Adrenal gland (tissue), 12 donors: ENCODE results near the gene LDLRAP1. TPM values are rescaled to one million over a fixed set of nuclear protein-coding genes. Genes with fewer than 3 reads are reported as not detected.

ENCODE experiments used
- DNase-seq, 7 donors: peaks; one replicate each; pipeline ENCODE4 v3.0.0-alpha.2; 2019 to 2020
- H3K27ac ChIP-seq, 5 donors: fragments of 200-600 bp; sonication (generic) in 4 of 5; 1 replicate in 3 of 5; 2 replicates in 2 of 5; pipeline versions ENCODE4 v1.5.1 to v1.8.0; 2016 to 2020; ENCODE audit warnings: mild to moderate bottlenecking in 1 of 5
- H3K27me3 ChIP-seq: fragments of 200-600 bp; 2 replicates; pipeline ENCODE4 v1.8.0; 2021
- H3K36me3 ChIP-seq, 2 donors: fragments of 200-600 bp; replicated peaks in 1 of 2; 1 replicate in 1 of 2; 2 replicates in 1 of 2; pipeline versions ENCODE4 v1.5.1 to v1.8.0; 2018 to 2022
- H3K4me1 ChIP-seq, 2 donors: fragments of 200-600 bp; replicated peaks in 1 of 2; 1 replicate in 1 of 2; 2 replicates in 1 of 2; pipeline versions ENCODE4 v1.5.1 to v1.8.0; 2018 to 2021
- H3K4me3 ChIP-seq, 4 donors: fragments of 200-600 bp; sonication (generic) in 3 of 4; one replicate each; pipeline ENCODE4 v1.5.1; 2016 to 2018
- H3K9me3 ChIP-seq, 3 donors: fragments of 200-600 bp; sonication (generic) in 1 of 3; replicated peaks in 1 of 3; 1 replicate in 2 of 3; 2 replicates in 1 of 3; pipeline versions ENCODE4 v1.5.1 to v1.8.0; 2016 to 2021
- CTCF ChIP-seq, 6 experiments: fragments of 450-650 bp in 4 of 6; fragments of 200-600 bp in 2 of 6; sonication (generic) in 1 of 6; IDR thresholded peaks; 1 replicate in 5 of 6; 2 replicates in 1 of 6; pipeline versions ENCODE4 v1.5.1 to v1.8.0; 2016 to 2021; ENCODE audit warnings: antibody characterized with exemption in 6 of 6, mild to moderate bottlenecking in 2 of 6, moderate library complexity in 1 of 6
- POLR2A ChIP-seq, 2 donors: fragments of 450-650 bp; IDR thresholded peaks; one replicate each; pipeline ENCODE4 v1.6.1; 2017; ENCODE audit warnings: antibody characterized with exemption in 2 of 2, mild to moderate bottlenecking in 2 of 2, moderate library complexity in 1 of 2
- WGBS, 4 donors: extraction: QIAGEN DNeasy Blood & Tissue Kit in 2 of 4; methylation state at CpG; one replicate each; pipeline versions ENCODE4 v1.1.5 to v1.1.7; 2013 to 2017; 5-methylcytosine and 5-hydroxymethylcytosine counted together
- intact Hi-C, 2 donors: fragments of 100-400 bp; cut with DNase I; formaldehyde crosslinking; loops; one replicate each; pipeline versions ENCODE4 v1.14.1 to v1.15.0; 2022 to 2023
- polyA plus RNA-seq, 3 donors: library from polyadenylated mRNA; stranded (reverse); fragments of 200-250 nt in 2 of 3; fragments of 350-450 nt in 1 of 3; fragmentation: Illumina TruSeq in 1 of 3; extraction: RNeasy Lipid Tissue Mini Kit (QIAGEN cat#74804) in 1 of 3; gene quantifications; one replicate each; pipeline ENCODE4 v1.2.3, GENCODE V29; 2013 to 2014
- total RNA-seq, 9 donors: library from RNA; depleted of rRNA in 4 of 9; stranded (reverse); fragments of >200 nt in 4 of 9; fragments of 120-200 nt in 1 of 9; fragmentation: NEBNext Ultra II Directional in 1 of 9; extraction: Animal tissue kit (Norgen Biotek cat#: 25700) in 1 of 9; gene quantifications; one replicate each; pipeline versions ENCODE4 v1.1.0 to v1.2.4, GENCODE V29; 2013 to 2023
- donor health status: healthy with polysubstance abuse.
- donor health status: Bipolar disorder and iron deficiency.
- donor health status: DM: yes; HTN: yes; CAD: no.
- donor health status: DM: no; HTN: no; CAD: no.
- donor health status: DM: no; HTN: no; CAD: no.
- donor health status: DM: yes; HTN: yes; CAD: no.

Gene LDLRAP1
- total and polyA plus RNA-seq, 12 donors = 6.8 to 39.1 (median 27.3) TPM

DNA sequence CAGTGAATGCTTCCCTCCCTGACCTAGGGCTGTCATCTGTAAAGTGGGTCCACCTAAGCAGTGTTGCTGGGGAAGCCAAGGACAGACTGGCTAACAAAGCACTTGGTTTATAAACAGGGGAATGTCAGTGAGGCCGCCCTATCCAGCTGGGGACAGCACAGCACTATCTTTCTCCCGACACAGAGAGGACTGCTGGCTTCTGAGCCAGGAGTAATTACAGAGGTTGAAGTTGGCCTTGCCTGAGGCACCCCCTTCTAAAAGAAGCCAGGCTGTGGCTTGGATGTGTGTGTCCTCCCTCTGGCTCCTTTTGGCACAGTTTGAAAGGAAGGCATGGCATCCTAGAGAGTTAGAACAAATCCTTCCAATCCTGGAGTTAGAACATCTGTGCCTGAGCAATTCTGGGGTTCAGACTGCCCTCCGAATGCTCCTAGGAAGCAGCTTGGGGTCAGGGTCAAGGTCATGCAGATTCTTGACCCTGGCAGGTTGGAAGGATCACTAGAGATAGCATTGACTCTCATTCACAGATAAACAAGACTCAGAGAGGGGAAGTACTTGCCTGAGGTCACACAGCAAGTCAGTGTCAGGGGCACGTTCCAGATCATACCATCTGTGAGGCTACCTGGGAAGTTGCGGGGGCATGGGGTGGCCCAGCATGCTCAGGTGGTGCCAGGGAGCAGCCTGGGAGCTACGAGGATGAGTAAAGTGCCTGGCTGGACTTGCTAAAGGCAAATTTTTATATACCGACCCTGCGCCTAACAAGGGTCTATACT, 1.3 kb upstream of the LDLRAP1 start:
- TF ChIP-seq CTCF (IDR thresholded peaks at IDR 0.05) = no peak
- no peak for TF ChIP-seq POLR2A (IDR thresholded peaks at IDR 0.05)
- 37 to 66% (median 63%) methylated on average over 4 to 8 of the region's 8 CpGs for WGBS, 4 donors
- DNase-seq = peak in 2 of 7 donors; percentile 42 to 46
- H3K27me3 ChIP-seq = no peaks in the 10 kb centered on the region
- no peaks in the 10 kb centered on the region for H3K36me3 ChIP-seq
- intact Hi-C loops = no loop called here
- H3K4me3 ChIP-seq = no peak overlapping the region
- H3K4me1 ChIP-seq = peaks cover 0 to 29% of the 10 kb centered on the region in 2 donors
- peak overlapping the region in 1 of 5 donors; percentile 40 for H3K27ac ChIP-seq
- no peaks in the 10 kb centered on the region for H3K9me3 ChIP-seq

DNA sequence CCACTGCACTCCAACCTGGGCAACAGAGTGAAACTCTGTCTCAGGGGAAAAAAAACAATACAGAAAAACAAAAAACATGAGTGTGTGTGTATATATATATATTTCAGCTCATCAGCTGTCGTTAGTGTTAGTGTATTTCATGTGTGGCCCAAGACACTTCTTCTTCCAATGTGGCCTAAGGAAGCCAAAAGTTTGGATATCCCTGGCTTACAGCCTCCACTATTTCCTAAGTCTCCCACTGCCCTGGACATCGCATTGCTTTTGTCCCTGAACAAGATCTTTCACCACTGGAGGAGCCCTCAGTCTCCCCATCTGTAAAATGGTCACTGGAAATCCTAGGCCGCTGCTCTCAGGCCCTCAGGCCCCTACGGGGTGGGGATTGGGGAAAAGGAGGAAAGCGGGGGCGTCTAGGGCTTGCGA, 391 bp upstream of the LDLRAP1 start:
- no peaks in the 10 kb centered on the region for H3K36me3 ChIP-seq
- peak overlapping the region in 1 of 4 donors; percentile 72 for H3K4me3 ChIP-seq
- intact Hi-C loops = no loop called here
- H3K9me3 ChIP-seq = no peaks in the 10 kb centered on the region
- TF ChIP-seq CTCF (IDR thresholded peaks at IDR 0.05) (no peak), POLR2A (IDR thresholded peaks at IDR 0.05) (no peak)
- no peak for DNase-seq
- no peaks in the 10 kb centered on the region for H3K27me3 ChIP-seq
- peak overlapping the region in 2 of 5 donors; percentile 85 to 96 for H3K27ac ChIP-seq
- 18 to 27% (median 20%) methylated on average over 4 to 7 of the region's 7 CpGs for WGBS, 4 donors
- peaks cover 0 to 29% of the 10 kb centered on the region in 2 donors for H3K4me1 ChIP-seq

DNA sequence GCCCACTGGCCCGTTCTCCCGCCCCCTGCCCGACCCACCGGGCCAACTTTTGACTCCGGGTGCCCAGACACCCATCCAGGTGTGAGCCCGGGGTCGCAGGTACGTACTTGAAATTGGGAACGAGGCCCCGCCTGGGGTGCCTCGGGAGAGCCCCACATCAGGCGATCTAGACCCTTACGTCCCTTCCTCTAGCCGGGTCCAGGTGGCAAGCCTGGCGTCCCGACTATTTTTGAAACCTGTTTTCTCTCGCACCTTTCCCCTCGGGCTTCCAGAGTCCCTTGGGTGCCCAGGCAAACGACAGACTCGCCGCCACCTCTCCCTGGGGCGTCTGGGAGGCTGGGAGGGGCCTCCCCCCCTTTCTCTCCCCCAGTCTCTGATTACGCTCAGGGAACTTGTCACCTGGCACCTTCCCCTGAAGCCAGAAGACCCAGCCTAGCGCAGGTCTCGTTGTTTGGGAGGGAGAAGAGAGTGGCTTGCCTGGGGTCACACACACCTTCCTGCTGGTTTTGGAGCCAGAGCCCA, 898 bp downstream of the LDLRAP1 start:
- H3K36me3 ChIP-seq = no peaks in the 10 kb centered on the region
- peak in 2 of 7 donors; percentile 25 to 35 for DNase-seq
- no peak for TF ChIP-seq CTCF (IDR thresholded peaks at IDR 0.05)
- no peak for TF ChIP-seq POLR2A (IDR thresholded peaks at IDR 0.05)
- peak overlapping the region in 4 of 5 donors; percentile 85 to 96 (median 89) for H3K27ac ChIP-seq
- peaks cover 2 to 39% of the 10 kb centered on the region in 2 donors for H3K4me1 ChIP-seq
- 4 to 6% (median 5%) methylated on average over 11 to 25 of the region's 25 CpGs for WGBS, 4 donors
- no peaks in the 10 kb centered on the region for H3K27me3 ChIP-seq
- intact Hi-C loops = no loop called here
- H3K9me3 ChIP-seq = no peaks in the 10 kb centered on the region
- H3K4me3 ChIP-seq = peak overlapping the region; percentile 40 to 95 (median 65)

GRCh38 chr1:25544819-25545218, 1.4 kb downstream of the LDLRAP1 start:
- intact Hi-C loops = no loop called here
- H3K27me3 ChIP-seq = no peaks in the 10 kb centered on the region
- H3K4me3 ChIP-seq = peak overlapping the region in 2 of 4 donors; percentile 72 to 95
- no peak for TF ChIP-seq CTCF (IDR thresholded peaks at IDR 0.05)
- peak in 1 of 2 donors; percentile 49 for TF ChIP-seq POLR2A (IDR thresholded peaks at IDR 0.05)
- H3K36me3 ChIP-seq = no peaks in the 10 kb centered on the region
- H3K27ac ChIP-seq = peak overlapping the region in 3 of 5 donors; percentile 85 to 96 (median 92)
- WGBS, 4 donors = 35 to 59% (median 35%) methylated on average over 2 to 6 of the region's 6 CpGs
- peak in 5 of 7 donors; percentile 59 to 69 (median 64) for DNase-seq
- H3K9me3 ChIP-seq = no peaks in the 10 kb centered on the region
- peaks cover 7 to 44% of the 10 kb centered on the region in 2 donors for H3K4me1 ChIP-seq
